A673 (cell line): ENCODE data around the gene EIF4EBP3. TPM values are rescaled to one million over a fixed set of nuclear protein-coding genes. Genes with fewer than 3 reads are reported as not detected.

ENCODE experiments used
- BruUV-seq: library from RNA; stranded (reverse); fragments of 400-500 nt; replicated peaks from 2 replicates; lab custom pipeline; 2021; lab: Mats Ljungman, UMichigan
- CTCF ChIA-PET: fragments of 300-600 bp; sonication (Branson Sonifier 250); formaldehyde crosslinking; loops from one replicate; lab custom pipeline; 2022; ENCODE audit warnings: antibody characterized with exemption; lab: Charles Lee
- POLR2A ChIA-PET: fragments of 300-600 bp; sonication (Branson Sonifier 250); formaldehyde crosslinking; loops from one replicate; lab custom pipeline; 2022; ENCODE audit warnings: antibody characterized with exemption; ENCODE audit not compliant: low non-redundant PET; lab: Charles Lee
- DNase-seq: peaks from one replicate; pipeline ENCODE4 v3.0.0-alpha.2; 2015; ENCODE audit warnings: low spot score
- H3K27ac ChIP-seq: fragments of 200-600 bp; sonication (generic); 2 replicates; pipeline ENCODE4 v1.5.1; 2016; ENCODE audit warnings: mixed run types, low read depth, mild to moderate bottlenecking, mixed read lengths, antibody characterized with exemption, low read length; ENCODE audit not compliant: poor library complexity, severe bottlenecking
- H3K27me3 ChIP-seq: fragments of 200-600 bp; sonication (generic); replicated peaks from 2 replicates; pipeline ENCODE4 v1.6.1; 2017; ENCODE audit warnings: mixed run types, low read depth, mild to moderate bottlenecking, mixed read lengths, antibody characterized with exemption, low read length; ENCODE audit not compliant: insufficient read depth, poor library complexity
- H3K36me3 ChIP-seq: fragments of 200-600 bp; sonication (generic); 2 replicates; pipeline ENCODE4 v1.6.1; 2016; ENCODE audit warnings: mixed run types, mild to moderate bottlenecking, mixed read lengths, antibody characterized with exemption, low read length; ENCODE audit not compliant: insufficient read depth, poor library complexity, severe bottlenecking
- H3K4me1 ChIP-seq: fragments of 200-600 bp; sonication (generic); 2 replicates; pipeline ENCODE4 v1.6.1; 2017; ENCODE audit warnings: mixed run types, mild to moderate bottlenecking, mixed read lengths, antibody characterized with exemption, low read length; ENCODE audit not compliant: insufficient read depth, poor library complexity, severe bottlenecking
- H3K4me3 ChIP-seq: fragments of 200-600 bp; sonication (generic); 2 replicates; pipeline ENCODE4 v1.5.1; 2016; ENCODE audit warnings: low read depth, mixed run types, mild to moderate bottlenecking, mixed read lengths, low read length; ENCODE audit not compliant: poor library complexity, severe bottlenecking
- H3K9me3 ChIP-seq: fragments of 200-600 bp; sonication (generic); 2 replicates; pipeline ENCODE4 v1.6.1; 2016; ENCODE audit warnings: mixed run types, low read depth, mild to moderate bottlenecking, mixed read lengths, antibody characterized with exemption, low read length; ENCODE audit not compliant: poor library complexity, severe bottlenecking
- CTCF ChIP-seq: fragments of 300-800, 200-600 bp; sonication (generic); conservative IDR thresholded peaks from 2 replicates; pipeline ENCODE4 v1.5.1; 2017; ENCODE audit warnings: low read depth, mild to moderate bottlenecking, antibody characterized with exemption, low read length, moderate library complexity, mixed read lengths
- EZH2 ChIP-seq: fragments of 200-600 bp; sonication (generic); IDR thresholded peaks from 2 replicates; pipeline ENCODE4 v1.6.1; 2017; ENCODE audit warnings: borderline replicate concordance, low read depth, mild to moderate bottlenecking, mixed read lengths, antibody characterized with exemption, low read length; ENCODE audit not compliant: poor library complexity, severe bottlenecking
- intact Hi-C: fragments of 100-400 bp; cut with micrococcal nuclease; formaldehyde crosslinking; loops from one replicate; pipeline ENCODE4 v1.10.0; 2022; ENCODE audit not compliant: unreplicated experiment
- total RNA-seq: library from RNA; stranded (reverse); gene quantifications from 2 replicates; pipeline ENCODE4 v1.2.3, GENCODE V29; 2021

The EIF4EBP3 gene
- total RNA-seq, 1 experiment from 2014 or later, result 7.6 TPM

GRCh38 chr5:140566665-140567064, 19.2 kb downstream of the EIF4EBP3 start:
- H3K27me3 ChIP-seq, result no peaks in the 10 kb centered on the region
- no peak for DNase-seq
- POLR2A ChIA-PET, result no interaction called here
- TF ChIP-seq EZH2, result no peak
- TF ChIP-seq CTCF, result no peak
- CTCF ChIA-PET, result no interaction called here
- no peaks in the 10 kb centered on the region for H3K9me3 ChIP-seq
- intact Hi-C loops, result no loop called here
- H3K4me3 ChIP-seq, result no peak overlapping the region
- no peak overlapping the region for H3K27ac ChIP-seq
- H3K4me1 ChIP-seq, result peaks cover 15% of the 10 kb centered on the region
- peaks cover 21% of the 10 kb centered on the region for H3K36me3 ChIP-seq
- no TSS peak for BruUV-seq

- TF ChIP-seq CTCF, result no peak
- no peak for TF ChIP-seq EZH2
- POLR2A ChIA-PET, result no interaction called here
- Histone ChIP-seq H3K4me3 (no peak overlapping the region), H3K27me3 (no peaks in the 10 kb centered on the region), H3K9me3 (no peaks in the 10 kb centered on the region), H3K36me3 (peaks cover 21% of the 10 kb centered on the region), H3K27ac (no peak overlapping the region), H3K4me1 (peaks cover 15% of the 10 kb centered on the region)
- no peak for DNase-seq
- CTCF ChIA-PET, result no interaction called here
- BruUV-seq, result no TSS peak
- intact Hi-C loops, result no loop called here
Measured at GRCh38 chr5:140567136-140567818, 19.8 kb downstream of the EIF4EBP3 start.

GRCh38 chr5:140567871-140568270, 20.4 kb downstream of the EIF4EBP3 start:
- peaks cover 21% of the 10 kb centered on the region for H3K36me3 ChIP-seq
- DNase-seq, result no peak
- no peaks in the 10 kb centered on the region for H3K9me3 ChIP-seq
- peaks cover 15% of the 10 kb centered on the region for H3K4me1 ChIP-seq
- CTCF ChIA-PET, result no interaction called here
- H3K4me3 ChIP-seq, result no peak overlapping the region
- POLR2A ChIA-PET, result no interaction called here
- H3K27ac ChIP-seq, result no peak overlapping the region
- intact Hi-C loops, result no loop called here
- BruUV-seq, result no TSS peak
- no peak for TF ChIP-seq EZH2
- no peak for TF ChIP-seq CTCF
- no peaks in the 10 kb centered on the region for H3K27me3 ChIP-seq
